ENCODE results near the gene TARP.

DNA sequence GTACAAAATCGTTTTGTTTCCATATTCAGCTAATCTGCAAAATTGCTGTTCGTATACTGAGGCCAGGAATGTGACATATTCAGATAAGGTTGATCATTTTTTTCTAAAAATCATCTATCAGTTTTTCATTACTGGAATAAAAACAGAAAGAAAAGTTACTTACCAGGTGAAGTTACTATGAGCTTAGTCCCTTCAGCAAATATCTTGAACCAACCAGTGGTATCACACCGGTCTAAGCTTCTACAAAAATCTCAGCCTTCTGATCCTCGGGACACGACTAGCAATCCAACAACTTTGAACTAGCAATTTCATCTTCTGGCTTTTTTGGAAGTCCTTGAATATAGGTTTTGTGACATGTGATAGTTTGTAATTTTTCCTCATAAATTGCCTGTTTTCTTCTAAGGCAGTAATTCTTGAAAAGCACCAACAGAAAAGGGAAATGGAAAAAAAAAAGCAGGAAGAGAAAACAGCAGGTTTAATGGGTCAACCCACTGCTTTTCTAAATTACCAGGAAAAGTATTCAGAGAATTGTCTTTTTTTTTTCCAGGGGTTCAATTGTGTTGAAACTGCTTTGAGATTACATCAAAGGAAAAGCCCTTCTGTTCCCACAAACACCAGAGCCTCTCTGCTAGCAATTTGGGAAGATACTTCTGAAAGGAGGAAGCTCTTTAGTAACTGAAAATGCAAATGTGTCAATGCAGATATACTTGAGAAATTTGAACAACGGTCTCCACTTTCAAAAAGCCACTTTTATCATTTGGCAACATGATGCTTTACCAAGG, 2.9 kb upstream of the TARP start:
- TF ChIP-seq GLIS3 (CRISPR knock-in tag; IDR thresholded peaks at IDR 0.05) (no peak), SNAI2 (CRISPR knock-in tag; IDR thresholded peaks at IDR 0.05) (no peak), OSR1 (CRISPR knock-in tag; IDR thresholded peaks at IDR 0.05) (no peak)
- TF ChIP-seq, protein P1, sequence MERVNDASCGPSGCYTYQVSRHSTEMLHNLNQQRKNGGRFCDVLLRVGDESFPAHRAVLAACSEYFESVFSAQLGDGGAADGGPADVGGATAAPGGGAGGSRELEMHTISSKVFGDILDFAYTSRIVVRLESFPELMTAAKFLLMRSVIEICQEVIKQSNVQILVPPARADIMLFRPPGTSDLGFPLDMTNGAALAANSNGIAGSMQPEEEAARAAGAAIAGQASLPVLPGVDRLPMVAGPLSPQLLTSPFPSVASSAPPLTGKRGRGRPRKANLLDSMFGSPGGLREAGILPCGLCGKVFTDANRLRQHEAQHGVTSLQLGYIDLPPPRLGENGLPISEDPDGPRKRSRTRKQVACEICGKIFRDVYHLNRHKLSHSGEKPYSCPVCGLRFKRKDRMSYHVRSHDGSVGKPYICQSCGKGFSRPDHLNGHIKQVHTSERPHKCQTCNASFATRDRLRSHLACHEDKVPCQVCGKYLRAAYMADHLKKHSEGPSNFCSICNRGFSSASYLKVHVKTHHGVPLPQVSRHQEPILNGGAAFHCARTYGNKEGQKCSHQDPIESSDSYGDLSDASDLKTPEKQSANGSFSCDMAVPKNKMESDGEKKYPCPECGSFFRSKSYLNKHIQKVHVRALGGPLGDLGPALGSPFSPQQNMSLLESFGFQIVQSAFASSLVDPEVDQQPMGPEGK (CRISPR knock-in tag; IDR thresholded peaks at IDR 0.05; ENCODE audit: borderline replicate concordance): no peak
- TF ChIP-seq, protein P2, sequence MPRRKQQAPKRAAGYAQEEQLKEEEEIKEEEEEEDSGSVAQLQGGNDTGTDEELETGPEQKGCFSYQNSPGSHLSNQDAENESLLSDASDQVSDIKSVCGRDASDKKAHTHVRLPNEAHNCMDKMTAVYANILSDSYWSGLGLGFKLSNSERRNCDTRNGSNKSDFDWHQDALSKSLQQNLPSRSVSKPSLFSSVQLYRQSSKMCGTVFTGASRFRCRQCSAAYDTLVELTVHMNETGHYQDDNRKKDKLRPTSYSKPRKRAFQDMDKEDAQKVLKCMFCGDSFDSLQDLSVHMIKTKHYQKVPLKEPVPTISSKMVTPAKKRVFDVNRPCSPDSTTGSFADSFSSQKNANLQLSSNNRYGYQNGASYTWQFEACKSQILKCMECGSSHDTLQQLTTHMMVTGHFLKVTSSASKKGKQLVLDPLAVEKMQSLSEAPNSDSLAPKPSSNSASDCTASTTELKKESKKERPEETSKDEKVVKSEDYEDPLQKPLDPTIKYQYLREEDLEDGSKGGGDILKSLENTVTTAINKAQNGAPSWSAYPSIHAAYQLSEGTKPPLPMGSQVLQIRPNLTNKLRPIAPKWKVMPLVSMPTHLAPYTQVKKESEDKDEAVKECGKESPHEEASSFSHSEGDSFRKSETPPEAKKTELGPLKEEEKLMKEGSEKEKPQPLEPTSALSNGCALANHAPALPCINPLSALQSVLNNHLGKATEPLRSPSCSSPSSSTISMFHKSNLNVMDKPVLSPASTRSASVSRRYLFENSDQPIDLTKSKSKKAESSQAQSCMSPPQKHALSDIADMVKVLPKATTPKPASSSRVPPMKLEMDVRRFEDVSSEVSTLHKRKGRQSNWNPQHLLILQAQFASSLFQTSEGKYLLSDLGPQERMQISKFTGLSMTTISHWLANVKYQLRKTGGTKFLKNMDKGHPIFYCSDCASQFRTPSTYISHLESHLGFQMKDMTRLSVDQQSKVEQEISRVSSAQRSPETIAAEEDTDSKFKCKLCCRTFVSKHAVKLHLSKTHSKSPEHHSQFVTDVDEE (CRISPR knock-in tag; IDR thresholded peaks at IDR 0.05): no peak
- TF ChIP-seq, protein P3, sequence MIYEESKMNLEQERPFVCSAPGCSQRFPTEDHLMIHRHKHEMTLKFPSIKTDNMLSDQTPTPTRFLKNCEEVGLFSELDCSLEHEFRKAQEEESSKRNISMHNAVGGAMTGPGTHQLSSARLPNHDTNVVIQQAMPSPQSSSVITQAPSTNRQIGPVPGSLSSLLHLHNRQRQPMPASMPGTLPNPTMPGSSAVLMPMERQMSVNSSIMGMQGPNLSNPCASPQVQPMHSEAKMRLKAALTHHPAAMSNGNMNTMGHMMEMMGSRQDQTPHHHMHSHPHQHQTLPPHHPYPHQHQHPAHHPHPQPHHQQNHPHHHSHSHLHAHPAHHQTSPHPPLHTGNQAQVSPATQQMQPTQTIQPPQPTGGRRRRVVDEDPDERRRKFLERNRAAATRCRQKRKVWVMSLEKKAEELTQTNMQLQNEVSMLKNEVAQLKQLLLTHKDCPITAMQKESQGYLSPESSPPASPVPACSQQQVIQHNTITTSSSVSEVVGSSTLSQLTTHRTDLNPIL (CRISPR knock-in tag; IDR thresholded peaks at IDR 0.05; ENCODE audit: low read depth): no peak

Data from SK-N-SH treated with all-trans-retinoic acid at 6 μM for 48 hours (cell line).